Measurements from ENCODE around the gene PWWP2B. TPM values are rescaled to one million over a fixed set of nuclear protein-coding genes. Genes with fewer than 3 reads are reported as not detected.

Gene PWWP2B
- total and polyA plus RNA-seq, 10 of the 15 experiments (the other 5 are each of a cell fraction or from before 2014, with no cell fraction given), result 0.04 to 0.87 (median 0.35) TPM; not detected in 4

- no peaks in the 10 kb centered on the region for H3K79me2 ChIP-seq (ENCODE audit: control insufficient read depth, insufficient read depth, low read length)
- H2AFZ ChIP-seq (ENCODE audit: control insufficient read depth, low read depth, low read length), result no peak overlapping the region
- DNase-seq (ENCODE audit: low read depth, low spot score), result no peak
- no peaks in the 10 kb centered on the region for H4K20me1 ChIP-seq (ENCODE audit: control insufficient read depth, insufficient read depth)
- no peak overlapping the region for H3K4me2 ChIP-seq (ENCODE audit: control insufficient read depth, insufficient read depth)
- TF ChIP-seq EED (IDR thresholded peaks at IDR 0.05; ENCODE audit: low read depth) (no peak), CTCF (IDR thresholded peaks at IDR 0.05 in 2 of 3, conservative IDR thresholded peaks at IDR 0.05 in 1 of 3; ENCODE audit: control insufficient read depth in 2 of 3, extremely low read depth in 1 of 3, insufficient read depth in 1 of 3, low read depth in 3 of 3, low read length in 3 of 3) (peak; percentile 24 to 62 (median 49); a peak in 5 of 6 replicates), ZBTB4 (CRISPR knock-in tag; IDR thresholded peaks at IDR 0.05) (no peak), USF1 (IDR thresholded peaks at IDR 0.05; ENCODE audit: borderline replicate concordance, extremely low read length, insufficient read depth, low read depth, low read length) (no peak), ELK1 (IDR thresholded peaks at IDR 0.05; ENCODE audit: low read depth, low read length) (no peak), RCOR1 (conservative IDR thresholded peaks at IDR 0.05; ENCODE audit: low read depth, low read length) (no peak), MEF2B (IDR thresholded peaks at IDR 0.05; ENCODE audit: partially characterized antibody, poor library complexity, severe bottlenecking) (no peak), KAT2A (conservative IDR thresholded peaks at IDR 0.05; ENCODE audit: control insufficient read depth, low read depth, low read length) (no peak), SMC3 (IDR thresholded peaks at IDR 0.05; ENCODE audit: borderline replicate concordance, low read length) (0 out of 2 replicates have a peak, but pooled peaks have one; percentile 6), RAD21 (IDR thresholded peaks at IDR 0.05; ENCODE audit: insufficient read depth, low read depth, low read length) (0 out of 2 replicates have a peak, but pooled peaks have one; percentile 19), SIN3A (IDR thresholded peaks at IDR 0.05; ENCODE audit: low read depth, low read length) (no peak)
- intact Hi-C loops (cut with micrococcal nuclease; ENCODE audit: unreplicated experiment), result loop anchor here (1.0 kb wide), 1 partner anchor 148 kb away; no protein-coding TSS in a partner anchor
- SMC1A ChIA-PET (ENCODE audit: uncharacterized antibody, unreplicated experiment), result no interaction called here
- FAIRE-seq, result no peak
- POLR2A ChIA-PET, result no interaction called here
- peak; percentile 45; the same call in 1 of the 3 replicates for ATAC-seq
- no peak overlapping the region for H3K27ac ChIP-seq (ENCODE audit: control insufficient read depth, insufficient read depth)
- CTCF ChIA-PET, result no interaction called here
- no peaks in the 10 kb centered on the region; a peak in 1 of 4 replicates for H3K27me3 ChIP-seq (replicated peaks in 1 of 2; ENCODE audit: control insufficient read depth in 2 of 2, insufficient read depth in 2 of 2, low read length in 1 of 2)
- in situ Hi-C loops (cut with MboI), result no loop called here
- no TSS peak for BruUV-seq (replicated peaks)
- no peak overlapping the region for H3K9ac ChIP-seq (ENCODE audit: control insufficient read depth, insufficient read depth, low read length)
- no peaks in the 10 kb centered on the region for H3K36me3 ChIP-seq (ENCODE audit: control insufficient read depth in 2 of 2, insufficient read depth in 2 of 2, low read length in 1 of 2)
- no peak overlapping the region for H3K4me3 ChIP-seq
- H3K9me3 ChIP-seq (replicated peaks; ENCODE audit: control insufficient read depth, insufficient read depth, low read length), result no peaks in the 10 kb centered on the region
- WGBS (ENCODE audit: insufficient coverage, insufficient replicate concordance, low lambda C conversion rate, missing lambda C conversion rate), result 16% methylated on average over 9 of the region's 9 CpGs
- RAD21 ChIA-PET (ENCODE audit: unreplicated experiment), result no interaction called here
- no peaks in the 10 kb centered on the region for H3K4me1 ChIP-seq (ENCODE audit: control insufficient read depth, insufficient read depth, low read length)
These were observed 25.3 kb upstream of the PWWP2B start for GRCh38 chr10:132371641-132372081.
